Testis (tissue), 2 donors: ENCODE results near the gene RBM33.

ENCODE experiments used
- POLR2A ChIP-seq: fragments of 450-650 bp; IDR thresholded peaks from one replicate; pipeline ENCODE4 v1.6.1; 2017; ENCODE audit warnings: antibody characterized with exemption, mild to moderate bottlenecking, moderate library complexity
- TF ChIP-seq, protein P1 (sequence below), 3 experiments: fragments of 450-650 bp in 2 of 3; fragments of 200-600 bp in 1 of 3; sonication (generic) in 1 of 3; IDR thresholded peaks; one replicate each; pipeline ENCODE4 v1.5.1; 2016 to 2019; ENCODE audit warnings: antibody characterized with exemption in 3 of 3, mild to moderate bottlenecking in 2 of 3, moderate library complexity in 1 of 3

DNA sequence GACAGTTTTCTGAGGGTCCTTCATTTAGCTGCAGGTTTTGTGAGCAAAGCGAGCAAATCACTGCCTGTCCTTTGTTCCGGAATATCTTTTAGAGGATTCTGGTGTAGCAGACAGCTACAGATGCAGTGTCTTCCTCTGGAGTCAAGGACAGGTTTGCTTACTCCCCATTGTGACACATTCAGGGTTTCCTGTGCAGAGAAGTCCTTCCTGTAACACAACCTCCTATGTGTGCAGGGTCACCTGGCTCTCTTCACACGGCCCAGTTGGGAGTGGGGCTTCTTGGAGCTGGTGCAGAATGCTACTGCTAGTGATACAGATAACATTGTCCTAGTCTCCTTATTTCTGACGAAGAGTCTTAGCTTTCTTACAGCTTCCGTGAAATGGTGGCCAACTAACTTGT is 47.9 kb downstream of the RBM33 start:
- TF ChIP-seq, protein P1, sequence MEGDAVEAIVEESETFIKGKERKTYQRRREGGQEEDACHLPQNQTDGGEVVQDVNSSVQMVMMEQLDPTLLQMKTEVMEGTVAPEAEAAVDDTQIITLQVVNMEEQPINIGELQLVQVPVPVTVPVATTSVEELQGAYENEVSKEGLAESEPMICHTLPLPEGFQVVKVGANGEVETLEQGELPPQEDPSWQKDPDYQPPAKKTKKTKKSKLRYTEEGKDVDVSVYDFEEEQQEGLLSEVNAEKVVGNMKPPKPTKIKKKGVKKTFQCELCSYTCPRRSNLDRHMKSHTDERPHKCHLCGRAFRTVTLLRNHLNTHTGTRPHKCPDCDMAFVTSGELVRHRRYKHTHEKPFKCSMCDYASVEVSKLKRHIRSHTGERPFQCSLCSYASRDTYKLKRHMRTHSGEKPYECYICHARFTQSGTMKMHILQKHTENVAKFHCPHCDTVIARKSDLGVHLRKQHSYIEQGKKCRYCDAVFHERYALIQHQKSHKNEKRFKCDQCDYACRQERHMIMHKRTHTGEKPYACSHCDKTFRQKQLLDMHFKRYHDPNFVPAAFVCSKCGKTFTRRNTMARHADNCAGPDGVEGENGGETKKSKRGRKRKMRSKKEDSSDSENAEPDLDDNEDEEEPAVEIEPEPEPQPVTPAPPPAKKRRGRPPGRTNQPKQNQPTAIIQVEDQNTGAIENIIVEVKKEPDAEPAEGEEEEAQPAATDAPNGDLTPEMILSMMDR (IDR thresholded peaks at IDR 0.05), result no peak
- TF ChIP-seq POLR2A, result no peak
